Testis (tissue), 3 donors: ENCODE data around the gene TMOD3. TPM values are rescaled to one million over a fixed set of nuclear protein-coding genes. Genes with fewer than 3 reads are reported as not detected.

Experiments used
- DNase-seq: peaks from one replicate; pipeline ENCODE4 v3.0.0-alpha.2; 2019
- H3K27ac ChIP-seq, 2 donors: fragments of 200-600 bp; sonication (generic); one replicate each; pipeline ENCODE4 v1.5.1; 2019
- H3K27me3 ChIP-seq: fragments of 200-600 bp; sonication (generic); one replicate; pipeline ENCODE4 v1.5.1; 2019
- H3K36me3 ChIP-seq: fragments of 200-600 bp; sonication (generic); one replicate; pipeline ENCODE4 v1.5.1; 2017; ENCODE audit warnings: low read depth; ENCODE audit errors: missing control alignments
- H3K4me1 ChIP-seq: fragments of 200-600 bp; sonication (generic); one replicate; pipeline ENCODE4 v1.5.1; 2019
- H3K4me3 ChIP-seq, 2 donors: fragments of 200-600 bp; sonication (generic); one replicate each; pipeline ENCODE4 v1.5.1; 2017 to 2019
- H3K9me3 ChIP-seq: fragments of 200-600 bp; sonication (generic); one replicate; pipeline ENCODE4 v1.5.1; 2017
- POLR2A ChIP-seq: fragments of 450-650 bp; IDR thresholded peaks from one replicate; pipeline ENCODE4 v1.6.1; 2017; ENCODE audit warnings: antibody characterized with exemption, mild to moderate bottlenecking, moderate library complexity
- WGBS, 2 donors: methylation state at CpG; one replicate each; pipeline ENCODE4 v1.1.5; 2018; 5-methylcytosine and 5-hydroxymethylcytosine counted together
- intact Hi-C: fragments of 100-400 bp; cut with DNase I; formaldehyde crosslinking; loops from one replicate; pipeline ENCODE4 v1.15.1; 2023; ENCODE audit warnings: low total_unique reads
- polyA plus RNA-seq: library from polyadenylated mRNA; stranded (reverse); fragments of 350-450 nt; fragmentation: Illumina TruSeq; extraction: RNeasy Lipid Tissue Mini Kit (QIAGEN cat#74804); gene quantifications from one replicate; pipeline ENCODE4 v1.2.3, GENCODE V29; 2014; ENCODE audit warnings: low read depth, low replicate concordance; ENCODE audit not compliant: insufficient read depth
- total RNA-seq, 2 donors: library from RNA; depleted of rRNA; stranded (reverse); fragments of >200 nt; gene quantifications; one replicate each; pipeline ENCODE4 v1.2.3, GENCODE V29; 2016
- TF ChIP-seq, protein P1 (sequence below), 3 experiments: fragments of 450-650 bp in 2 of 3; fragments of 200-600 bp in 1 of 3; sonication (generic) in 1 of 3; IDR thresholded peaks; one replicate each; pipeline ENCODE4 v1.5.1; 2016 to 2019; ENCODE audit warnings: antibody characterized with exemption in 3 of 3, mild to moderate bottlenecking in 2 of 3, moderate library complexity in 1 of 3

Gene TMOD3
- total and polyA plus RNA-seq, 3 donors from 2014 or later: 15.6 to 21.2 (median 16.6) TPM

DNA sequence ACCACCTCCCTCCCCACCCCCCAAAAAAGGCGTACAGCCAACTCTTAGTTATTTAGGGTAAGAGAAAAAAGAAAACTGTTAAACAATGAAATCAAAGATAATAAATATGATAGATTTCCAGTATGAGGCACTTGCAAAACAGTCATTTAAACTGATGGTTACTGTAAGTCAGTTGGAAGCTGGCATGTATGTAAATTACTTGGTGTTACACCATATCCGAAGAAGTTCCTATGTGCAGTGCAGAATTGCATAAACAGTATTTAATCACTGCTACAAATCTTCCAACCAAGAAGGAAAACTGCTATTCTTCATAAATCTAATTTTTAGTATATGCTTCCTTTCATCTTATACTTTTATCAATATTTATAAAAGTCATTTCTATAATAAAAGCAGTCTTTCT lies 80.1 kb downstream of the TMOD3 start:
- no peaks in the 10 kb centered on the region for H3K9me3 ChIP-seq
- WGBS, 2 donors: 98% methylated on average over 2 of the region's 2 CpGs
- DNase-seq: no peak
- H3K27ac ChIP-seq: no peak overlapping the region
- intact Hi-C loops: no loop called here
- no peaks in the 10 kb centered on the region for H3K27me3 ChIP-seq
- TF ChIP-seq POLR2A: no peak
- TF ChIP-seq, protein P1, sequence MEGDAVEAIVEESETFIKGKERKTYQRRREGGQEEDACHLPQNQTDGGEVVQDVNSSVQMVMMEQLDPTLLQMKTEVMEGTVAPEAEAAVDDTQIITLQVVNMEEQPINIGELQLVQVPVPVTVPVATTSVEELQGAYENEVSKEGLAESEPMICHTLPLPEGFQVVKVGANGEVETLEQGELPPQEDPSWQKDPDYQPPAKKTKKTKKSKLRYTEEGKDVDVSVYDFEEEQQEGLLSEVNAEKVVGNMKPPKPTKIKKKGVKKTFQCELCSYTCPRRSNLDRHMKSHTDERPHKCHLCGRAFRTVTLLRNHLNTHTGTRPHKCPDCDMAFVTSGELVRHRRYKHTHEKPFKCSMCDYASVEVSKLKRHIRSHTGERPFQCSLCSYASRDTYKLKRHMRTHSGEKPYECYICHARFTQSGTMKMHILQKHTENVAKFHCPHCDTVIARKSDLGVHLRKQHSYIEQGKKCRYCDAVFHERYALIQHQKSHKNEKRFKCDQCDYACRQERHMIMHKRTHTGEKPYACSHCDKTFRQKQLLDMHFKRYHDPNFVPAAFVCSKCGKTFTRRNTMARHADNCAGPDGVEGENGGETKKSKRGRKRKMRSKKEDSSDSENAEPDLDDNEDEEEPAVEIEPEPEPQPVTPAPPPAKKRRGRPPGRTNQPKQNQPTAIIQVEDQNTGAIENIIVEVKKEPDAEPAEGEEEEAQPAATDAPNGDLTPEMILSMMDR (IDR thresholded peaks at IDR 0.05): no peak
- H3K36me3 ChIP-seq: no peaks in the 10 kb centered on the region
- no peaks in the 10 kb centered on the region for H3K4me1 ChIP-seq
- H3K4me3 ChIP-seq: no peak overlapping the region

DNA sequence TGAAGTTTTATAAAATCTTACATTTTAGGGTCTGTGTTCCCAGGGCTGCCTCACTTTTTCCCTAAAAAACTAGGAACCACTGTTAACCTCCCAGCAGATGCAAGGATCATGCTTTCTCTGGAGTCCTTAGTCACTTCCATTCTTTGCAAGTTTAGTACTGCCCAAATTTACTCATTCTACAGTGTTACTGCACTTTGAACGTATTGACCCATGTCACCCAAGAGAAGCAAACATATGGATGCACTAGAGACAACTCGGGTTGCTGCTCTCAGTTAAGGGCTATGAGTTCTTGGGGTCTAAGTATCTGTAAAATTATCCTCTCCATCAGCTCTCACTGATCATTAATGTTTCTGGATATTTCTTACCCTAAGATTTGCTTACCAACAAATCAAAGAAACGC lies 83.1 kb downstream of the TMOD3 start:
- no peak overlapping the region for H3K4me3 ChIP-seq
- no peaks in the 10 kb centered on the region for H3K4me1 ChIP-seq
- H3K27ac ChIP-seq: no peak overlapping the region
- DNase-seq: no peak
- intact Hi-C loops: no loop called here
- WGBS, 2 donors: 90 to 92% methylated on average over 3 of the region's 3 CpGs
- TF ChIP-seq, protein P1 (IDR thresholded peaks at IDR 0.05): no peak
- no peak for TF ChIP-seq POLR2A
- no peaks in the 10 kb centered on the region for H3K9me3 ChIP-seq
- no peaks in the 10 kb centered on the region for H3K27me3 ChIP-seq
- no peaks in the 10 kb centered on the region for H3K36me3 ChIP-seq

DNA sequence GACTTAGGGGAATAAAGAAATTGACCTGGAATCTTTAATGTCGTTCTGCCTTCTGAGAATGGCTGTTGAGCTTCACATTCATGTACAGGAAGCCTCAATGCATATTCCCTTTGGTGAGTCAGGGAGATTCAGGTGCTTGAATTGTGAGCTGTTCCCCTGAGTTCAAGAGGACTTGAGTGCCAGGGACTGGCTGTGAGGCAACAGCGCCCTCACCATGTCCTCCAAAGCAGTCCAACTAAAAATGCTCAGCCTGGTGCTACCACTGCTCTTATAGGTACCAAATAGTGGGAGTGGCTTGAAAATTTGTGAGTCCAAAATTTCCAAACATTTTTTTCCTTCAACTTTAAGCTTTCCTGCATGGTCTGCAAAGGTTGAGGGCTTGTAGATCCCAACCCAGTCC lies 88.0 kb downstream of the TMOD3 start:
- H3K4me1 ChIP-seq: no peaks in the 10 kb centered on the region
- H3K9me3 ChIP-seq: no peaks in the 10 kb centered on the region
- H3K36me3 ChIP-seq: no peaks in the 10 kb centered on the region
- intact Hi-C loops: no loop called here
- H3K27ac ChIP-seq: no peak overlapping the region
- DNase-seq: no peak
- no peaks in the 10 kb centered on the region for H3K27me3 ChIP-seq
- H3K4me3 ChIP-seq: no peak overlapping the region
- 83 to 92% methylated on average over 2 of the region's 2 CpGs for WGBS, 2 donors
- TF ChIP-seq, protein P1 (IDR thresholded peaks at IDR 0.05): no peak
- TF ChIP-seq POLR2A: no peak

DNA sequence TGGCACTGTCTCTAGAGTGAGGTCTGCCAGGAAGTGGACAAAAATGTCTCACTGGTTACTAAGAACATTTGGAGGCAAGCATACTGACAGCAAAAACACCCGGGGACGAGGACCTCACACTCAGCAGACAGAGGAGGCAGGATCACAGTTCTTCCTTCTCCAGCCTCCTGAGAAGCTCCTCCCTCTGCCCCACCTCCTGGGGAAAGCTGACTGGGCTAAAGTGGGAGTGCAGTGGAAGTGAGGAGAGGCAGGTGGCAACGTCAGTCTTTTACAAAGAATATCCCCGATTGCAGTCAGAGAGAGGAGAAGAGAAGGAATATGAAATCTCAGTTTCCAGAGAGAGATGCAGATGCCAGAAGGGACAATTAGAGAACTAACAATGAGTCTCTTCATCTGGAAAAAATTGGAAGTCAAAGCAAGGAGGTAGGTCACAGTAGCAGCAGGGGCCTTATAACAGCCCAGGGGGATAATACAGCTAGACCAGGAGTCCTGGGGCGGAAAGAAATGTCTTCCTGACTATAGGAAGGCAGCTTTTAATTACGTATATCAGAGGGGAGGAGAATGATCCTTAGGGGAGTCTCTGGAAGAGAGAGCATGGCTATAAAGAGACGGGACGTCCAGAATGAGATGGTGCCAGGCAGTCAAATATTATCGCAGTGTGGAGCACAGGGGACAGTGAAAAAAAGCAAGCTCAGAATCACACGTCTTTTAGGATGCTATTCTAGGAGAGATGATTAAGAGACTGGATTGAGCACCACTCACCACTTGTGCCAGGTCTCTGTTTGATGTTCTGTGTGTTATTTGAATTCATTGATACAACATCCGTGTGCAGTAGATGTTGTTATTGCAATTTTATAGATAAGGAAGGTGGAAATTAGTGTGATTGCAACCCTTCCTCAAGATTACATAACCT lies 95.0 kb downstream of the TMOD3 start:
- WGBS, 2 donors: 85% methylated on average over 11 of the region's 11 CpGs
- TF ChIP-seq, protein P1 (IDR thresholded peaks at IDR 0.05): no peak
- no peak for TF ChIP-seq POLR2A
- Histone ChIP-seq H3K27me3 (no peaks in the 10 kb centered on the region), H3K36me3 (no peaks in the 10 kb centered on the region), H3K4me3 (no peak overlapping the region), H3K27ac (no peak overlapping the region), H3K9me3 (no peaks in the 10 kb centered on the region), H3K4me1 (no peaks in the 10 kb centered on the region)
- intact Hi-C loops: no loop called here
- DNase-seq: no peak

DNA sequence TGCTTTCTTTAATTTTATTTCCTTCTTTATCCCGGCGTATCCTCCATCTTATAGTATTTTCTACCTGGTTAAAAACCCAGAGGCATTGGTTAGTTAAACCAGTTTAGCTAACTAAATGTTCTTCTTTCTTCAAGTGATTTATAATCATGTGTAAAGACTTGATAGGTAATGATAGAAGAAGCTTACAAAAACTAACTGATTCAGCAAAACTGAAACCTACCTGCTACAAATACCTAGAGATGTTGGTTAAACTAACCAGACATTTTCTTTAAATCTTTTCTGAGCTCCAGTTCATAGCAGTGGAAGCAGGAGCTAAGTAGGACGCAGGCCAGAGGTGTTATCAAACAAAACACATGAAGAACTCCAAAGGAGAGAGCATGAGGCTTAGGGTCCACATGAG lies 97.4 kb downstream of the TMOD3 start:
- Histone ChIP-seq H3K27me3 (no peaks in the 10 kb centered on the region), H3K27ac (no peak overlapping the region), H3K9me3 (no peaks in the 10 kb centered on the region), H3K36me3 (no peaks in the 10 kb centered on the region), H3K4me1 (no peaks in the 10 kb centered on the region), H3K4me3 (no peak overlapping the region)
- intact Hi-C loops: no loop called here
- DNase-seq: no peak
- TF ChIP-seq, protein P1 (IDR thresholded peaks at IDR 0.05): no peak
- no peak for TF ChIP-seq POLR2A
- 95 to 96% methylated on average over 3 of the region's 3 CpGs for WGBS, 2 donors
